Mammary epithelial cell (primary cell): Measurements from ENCODE around the gene GPR84.

ENCODE experiments used
- CTCF ChIP-seq, 2 donors: IDR thresholded peaks in 1 of 2; conservative IDR thresholded peaks in 1 of 2; 2 replicates each; pipeline ENCODE4 v1.5.1; 2011 to 2012; ENCODE audit warnings: inconsistent platforms in 2 of 2, low read length in 2 of 2, mild to moderate bottlenecking in 2 of 2, control low read depth in 1 of 2, low read depth in 1 of 2; ENCODE audit not compliant: insufficient read depth in 1 of 2; ENCODE audit errors: extremely low read depth in 1 of 2
- EZH2 ChIP-seq: IDR thresholded peaks from 2 replicates; pipeline ENCODE4 v1.6.1; 2012; ENCODE audit warnings: low read length, inconsistent platforms, borderline replicate concordance

DNA sequence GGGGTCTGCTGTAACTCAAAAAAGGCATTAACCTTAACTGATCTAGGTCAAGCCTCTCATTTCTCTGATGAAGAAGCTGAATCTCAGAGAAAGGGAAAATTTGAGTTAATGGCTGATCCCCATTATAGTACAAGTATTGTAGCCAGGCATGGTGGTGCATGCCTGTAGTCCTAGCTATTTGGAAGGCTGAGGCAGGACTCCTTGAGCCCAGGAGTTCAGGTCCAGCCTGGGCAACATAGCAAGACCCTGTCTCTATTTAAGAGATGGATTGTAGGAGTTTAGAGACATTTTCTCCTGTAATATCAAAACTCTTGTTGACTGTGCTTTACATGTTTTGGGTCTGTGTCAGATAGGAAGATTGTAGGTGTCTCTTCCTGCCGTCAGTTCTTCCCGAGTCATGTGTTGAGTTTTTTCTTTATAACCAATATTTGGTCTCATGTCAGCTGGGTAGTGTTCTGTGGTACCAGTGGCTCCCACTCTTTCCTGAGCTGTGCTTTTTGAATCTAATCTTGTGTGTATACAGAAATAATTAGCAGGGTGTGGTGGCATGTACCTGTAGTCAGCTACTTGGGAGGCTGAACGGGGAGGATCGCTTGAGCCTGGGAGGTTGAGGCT lies 30.8 kb downstream of the GPR84 start:
- TF ChIP-seq CTCF (conservative IDR thresholded peaks at IDR 0.05 in 1 of 2, IDR thresholded peaks at IDR 0.05 in 1 of 2; ENCODE audit: extremely low read depth in 1 of 2, insufficient read depth in 1 of 2, low read depth in 1 of 2, low read length in 2 of 2) (no peak), EZH2 (no peak)
